ENCODE measurements around the gene DCK. TPM values are rescaled to one million over a fixed set of nuclear protein-coding genes. Genes with fewer than 3 reads are reported as not detected.

DCK gene
- total RNA-seq, 1 donor from 2014 or later, result 19.8 TPM

GRCh38 chr4:71070015-71070414, 76.6 kb downstream of the DCK start:
- no peak overlapping the region for H3K4me3 Mint-ChIP-seq
- H3K9me3 Mint-ChIP-seq, result no peaks in the 10 kb centered on the region
- no peaks in the 10 kb centered on the region for H3K4me1 Mint-ChIP-seq
- DNase-seq (ENCODE audit: low read depth, low spot score), result no peak
- peaks cover 11% of the 10 kb centered on the region for H3K27me3 Mint-ChIP-seq (ENCODE audit: low read depth)
- H3K36me3 Mint-ChIP-seq (ENCODE audit: low read depth), result no peaks in the 10 kb centered on the region
- no peak for TF ChIP-seq CTCF (conservative IDR thresholded peaks at IDR 0.05)
- no peak overlapping the region for H3K27ac Mint-ChIP-seq (ENCODE audit: unreplicated experiment)

GRCh38 chr4:71074452-71075299, 81.2 kb downstream of the DCK start:
- Mint-ChIP-seq H3K4me1 (no peaks in the 10 kb centered on the region), H3K9me3 (no peaks in the 10 kb centered on the region), H3K27ac (ENCODE audit: unreplicated experiment) (peak overlapping the region; percentile 65), H3K36me3 (ENCODE audit: low read depth) (no peaks in the 10 kb centered on the region), H3K4me3 (no peak overlapping the region), H3K27me3 (ENCODE audit: low read depth) (peaks cover 11% of the 10 kb centered on the region)
- TF ChIP-seq CTCF (conservative IDR thresholded peaks at IDR 0.05), result no peak
- DNase-seq (ENCODE audit: low read depth, low spot score), result no peak

Other genes starting within 250 kb of the DCK start
- 77.3 and 80.0 TPM in 2 replicates for gene GRSF1, start 153.8 kb upstream of the DCK start, total RNA-seq
- gene MOB1B, start 91.3 kb upstream of the DCK start, total RNA-seq, result 37.2 and 39.5 TPM in 2 replicates

All from neural crest cell (in vitro differentiated cells).